Stimulated activated naive CD8-positive, alpha-beta T cell treated with anti-CD3 and anti-CD28 coated beads, Interleukin-15, amount 100 ng/mL, for 72 hours (primary cell): ENCODE data around the gene CADM4.
"Not testable (repeated sequence)": the region's sequence is repeated elsewhere in the genome, so short reads cannot be mapped to it uniquely, and the experiment has no call there.

Experiments used
- ATAC-seq: fragments of 150-1000 bp; cut with Tn5 transposase; 2 replicates; pipeline ENCODE4 v1.10.0; 2021; ENCODE audit warnings: mild to moderate bottlenecking, moderate library complexity
- DNase-seq, 2 donors: peaks; one replicate each; pipeline ENCODE4 v3.0.0; 2021 to 2022
- H3K27ac Mint-ChIP-seq, 2 donors: one replicate each; pipeline ENCODE4 v1.8.0; 2022; ENCODE audit warnings: mild to moderate bottlenecking in 2 of 2, mixed read lengths in 2 of 2, moderate library complexity in 2 of 2
- H3K27me3 Mint-ChIP-seq: one replicate; pipeline ENCODE4 v1.8.0; 2022; ENCODE audit warnings: mixed read lengths
- H3K4me1 Mint-ChIP-seq: one replicate; pipeline ENCODE4 v1.8.0; 2022; ENCODE audit warnings: mild to moderate bottlenecking, mixed read lengths
- H3K4me3 Mint-ChIP-seq, 2 donors: one replicate each; pipeline ENCODE4 v1.8.0; 2022; ENCODE audit warnings: mild to moderate bottlenecking in 2 of 2, mixed read lengths in 2 of 2, moderate library complexity in 1 of 2
- H3K9me3 Mint-ChIP-seq, 2 donors: one replicate each; pipeline ENCODE4 v1.8.0; 2022; ENCODE audit warnings: mixed read lengths in 2 of 2

The CADM4 gene

GRCh38 chr19:43648633-43649032 lies 9.0 kb upstream of the CADM4 start:
- no peaks in the 10 kb centered on the region for H3K27me3 Mint-ChIP-seq
- peaks cover 6% of the 10 kb centered on the region for H3K4me1 Mint-ChIP-seq
- H3K27ac Mint-ChIP-seq, result no peak overlapping the region
- no peak for DNase-seq
- H3K4me3 Mint-ChIP-seq, result no peak overlapping the region
- H3K9me3 Mint-ChIP-seq, result no peaks in the 10 kb centered on the region
- no peak for ATAC-seq

- Mint-ChIP-seq H3K27ac (no peak overlapping the region), H3K9me3 (no peaks in the 10 kb centered on the region), H3K27me3 (peaks cover 25% of the 10 kb centered on the region), H3K4me3 (no peak overlapping the region), H3K4me1 (peaks cover 11% of the 10 kb centered on the region)
- ATAC-seq (no peak), DNase-seq (no peak)
Measured at GRCh38 chr19:43644181-43644580, 4.5 kb upstream of the CADM4 start.

GRCh38 chr19:43643326-43643725 lies 3.7 kb upstream of the CADM4 start:
- Mint-ChIP-seq H3K27me3 (peaks cover 34% of the 10 kb centered on the region), H3K4me3 (no peak overlapping the region)
- ATAC-seq, result no peak

GRCh38 chr19:43642531-43642930 lies 2.9 kb upstream of the CADM4 start:
- no peak for ATAC-seq
- H3K27me3 Mint-ChIP-seq, result peaks cover 41% of the 10 kb centered on the region
- no peak overlapping the region for H3K27ac Mint-ChIP-seq
- H3K4me3 Mint-ChIP-seq, result no peak overlapping the region
- no peaks in the 10 kb centered on the region for H3K9me3 Mint-ChIP-seq
- peaks cover 20% of the 10 kb centered on the region for H3K4me1 Mint-ChIP-seq
- DNase-seq, result no peak

More at GRCh38 chr19:43643326-43643725, 3.7 kb upstream of the CADM4 start:
- H3K4me1 Mint-ChIP-seq, result peaks cover 20% of the 10 kb centered on the region
- H3K27ac Mint-ChIP-seq, result no peak overlapping the region
- no peaks in the 10 kb centered on the region for H3K9me3 Mint-ChIP-seq
- DNase-seq, result no peak

DNA sequence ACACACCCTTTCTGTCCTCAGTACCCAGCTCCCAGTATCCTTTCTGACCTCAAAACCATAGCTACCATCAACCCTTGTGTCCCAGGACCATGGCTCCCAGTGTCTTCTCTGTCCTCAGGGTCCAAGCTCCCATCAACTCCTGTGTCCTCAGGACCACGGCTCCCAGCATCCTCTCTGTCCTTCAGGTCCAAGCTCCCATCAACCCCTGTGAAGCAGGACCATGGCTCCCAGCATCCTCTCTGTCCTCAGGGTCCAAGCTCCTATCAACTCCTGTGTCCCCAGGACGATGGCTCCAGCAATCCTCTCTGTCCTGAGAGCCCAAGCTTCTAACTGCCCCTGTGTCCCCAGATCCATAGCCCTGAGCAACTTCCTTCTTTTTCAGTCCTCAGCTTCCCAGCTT lies 1.7 kb upstream of the CADM4 start:
- Mint-ChIP-seq H3K9me3 (no peaks in the 10 kb centered on the region), H3K4me3 (peak overlapping the region; percentile 47 to 52), H3K4me1 (peaks cover 20% of the 10 kb centered on the region), H3K27me3 (peaks cover 53% of the 10 kb centered on the region), H3K27ac (peak overlapping the region in 1 of 2 donors; percentile 31)
- no peak for ATAC-seq
- DNase-seq, result no peak

GRCh38 chr19:43640424-43640757 lies 741 bp upstream of the CADM4 start:
- Mint-ChIP-seq H3K27ac (no peak overlapping the region), H3K9me3 (no peaks in the 10 kb centered on the region), H3K27me3 (peaks cover 63% of the 10 kb centered on the region), H3K4me3 (peak overlapping the region; percentile 77), H3K4me1 (peaks cover 20% of the 10 kb centered on the region)
- DNase-seq (no peak), ATAC-seq (no peak)

GRCh38 chr19:43638995-43639518 lies 593 bp downstream of the CADM4 start:
- Mint-ChIP-seq H3K4me1 (peaks cover 28% of the 10 kb centered on the region), H3K27ac (peak overlapping the region in 1 of 2 donors; percentile 22), H3K27me3 (peaks cover 71% of the 10 kb centered on the region), H3K4me3 (peak overlapping the region; percentile 71 to 78), H3K9me3 (no peaks in the 10 kb centered on the region)
- DNase-seq, result no peak
- ATAC-seq, result peak; percentile 21

DNA sequence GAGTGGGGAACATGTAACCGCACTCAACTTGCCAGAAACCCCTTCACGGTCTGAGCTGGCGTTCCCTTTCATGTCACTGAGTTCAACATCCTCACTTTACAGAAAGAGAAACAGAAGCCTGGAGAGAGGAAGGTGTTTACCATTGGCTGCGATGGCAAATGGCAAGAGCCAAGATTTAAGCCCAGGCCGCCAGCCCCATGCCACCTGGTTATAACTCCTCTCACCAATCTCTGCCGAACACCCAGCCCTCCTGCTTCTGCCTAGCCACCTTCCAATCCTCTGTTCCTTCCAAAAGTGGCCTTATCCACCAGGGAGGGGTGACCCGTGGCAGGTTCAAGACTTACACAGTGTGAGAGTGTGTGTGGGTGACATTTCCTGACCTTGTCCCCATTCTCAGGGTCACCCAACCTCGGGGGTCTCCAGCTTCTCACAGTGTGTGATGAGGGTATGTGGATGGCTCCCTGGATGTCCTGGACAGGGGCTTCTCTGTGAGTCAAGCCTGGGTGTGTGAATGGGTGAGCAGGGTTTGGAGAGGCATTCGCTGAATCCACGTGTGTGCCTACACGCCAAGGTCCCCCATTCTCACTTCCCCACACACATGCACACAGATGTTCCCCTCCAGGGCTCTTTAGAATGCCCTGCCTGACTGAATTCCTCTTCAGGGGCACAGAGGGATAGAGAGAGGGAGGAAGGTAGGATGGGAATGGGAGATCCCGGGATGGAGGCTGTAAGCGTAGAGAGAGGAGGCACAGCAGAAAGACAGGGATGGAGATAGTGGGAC lies 1.2 kb downstream of the CADM4 start:
- peaks cover 28% of the 10 kb centered on the region for H3K4me1 Mint-ChIP-seq
- ATAC-seq, result no peak

DNA sequence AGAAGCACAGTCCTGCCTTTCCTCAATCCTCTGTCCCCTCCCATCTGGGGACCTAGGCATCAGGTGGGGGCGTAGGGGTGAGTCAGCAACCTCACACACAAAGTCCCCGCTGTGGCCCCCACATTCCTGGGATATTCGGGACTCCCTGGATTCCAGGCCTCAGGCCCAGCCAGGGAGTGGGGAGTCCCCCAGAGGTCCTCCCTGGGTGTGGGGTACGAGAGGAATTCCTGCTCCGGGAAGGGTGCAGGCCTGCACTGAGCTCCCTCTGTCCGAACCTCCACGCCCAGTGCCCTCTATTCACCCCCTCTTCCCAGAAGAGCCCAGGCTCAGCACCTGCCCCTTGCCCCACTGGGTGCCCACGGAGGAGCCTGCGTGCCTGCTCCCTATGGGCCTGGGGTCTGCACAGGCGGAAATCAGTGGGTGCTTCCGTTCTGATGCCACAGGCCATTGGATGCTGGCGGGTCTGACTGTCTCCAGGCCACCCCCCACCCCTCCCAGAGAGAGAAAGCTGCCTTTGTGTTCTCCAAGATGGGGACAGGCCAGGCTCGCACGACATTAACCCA lies 3.4 kb downstream of the CADM4 start:
- H3K4me3 Mint-ChIP-seq, result no peak overlapping the region
- no peak for DNase-seq
- no peak for ATAC-seq

More for the DNA sequence above, 1.2 kb downstream of the CADM4 start:
- H3K4me3 Mint-ChIP-seq, result peak overlapping the region; percentile 71 to 78
- H3K27me3 Mint-ChIP-seq, result peaks cover 71% of the 10 kb centered on the region
- H3K27ac Mint-ChIP-seq, result no peak overlapping the region
- no peaks in the 10 kb centered on the region for H3K9me3 Mint-ChIP-seq
- no peak for DNase-seq

GRCh38 chr19:43635561-43635940 lies 4.1 kb downstream of the CADM4 start:
- not testable (repeated sequence) for H3K9me3 Mint-ChIP-seq, H3K27ac Mint-ChIP-seq, DNase-seq, ATAC-seq
- H3K4me1 Mint-ChIP-seq, result peaks cover 25% of the 10 kb centered on the region
- peaks cover 58% of the 10 kb centered on the region for H3K27me3 Mint-ChIP-seq
- peak overlapping the region in 1 of 2 donors; percentile 27 for H3K4me3 Mint-ChIP-seq

More for the DNA sequence above, 3.4 kb downstream of the CADM4 start:
- H3K4me1 Mint-ChIP-seq, result peaks cover 28% of the 10 kb centered on the region
- H3K27ac Mint-ChIP-seq, result no peak overlapping the region
- H3K9me3 Mint-ChIP-seq, result no peaks in the 10 kb centered on the region
- H3K27me3 Mint-ChIP-seq, result peaks cover 64% of the 10 kb centered on the region

- H3K9me3 Mint-ChIP-seq, result no peaks in the 10 kb centered on the region
- no peak for ATAC-seq
- H3K27ac Mint-ChIP-seq, result peak overlapping the region in 1 of 2 donors; percentile 75
- H3K4me3 Mint-ChIP-seq, result peak overlapping the region in 1 of 2 donors; percentile 27
- peaks cover 20% of the 10 kb centered on the region for H3K4me1 Mint-ChIP-seq
- DNase-seq, result no peak
- H3K27me3 Mint-ChIP-seq, result peaks cover 52% of the 10 kb centered on the region
Measured at GRCh38 chr19:43634872-43635560, 4.6 kb downstream of the CADM4 start.

DNA sequence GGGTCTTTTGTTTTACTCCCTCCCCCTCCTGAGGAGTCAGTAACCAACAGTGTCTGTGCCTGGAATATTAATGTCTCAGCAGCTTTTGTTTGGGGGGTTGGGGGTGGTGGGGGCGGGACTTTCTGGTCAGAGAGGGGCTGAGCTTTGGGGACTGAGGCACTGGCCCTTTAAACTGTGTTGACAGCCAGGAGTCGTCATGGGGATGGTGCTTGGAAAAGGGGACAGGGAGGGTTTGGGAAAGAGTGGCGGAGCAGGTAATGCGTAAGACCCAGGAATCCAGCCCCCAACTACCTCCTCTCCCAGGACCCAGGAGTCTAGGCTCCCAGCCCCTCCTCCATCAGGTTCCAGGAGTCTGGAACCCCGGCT lies 5.2 kb downstream of the CADM4 start:
- Mint-ChIP-seq H3K9me3 (no peaks in the 10 kb centered on the region), H3K4me3 (no peak overlapping the region), H3K27ac (no peak overlapping the region), H3K4me1 (peaks cover 19% of the 10 kb centered on the region), H3K27me3 (peaks cover 49% of the 10 kb centered on the region)
- ATAC-seq (no peak), DNase-seq (no peak)

GRCh38 chr19:43634068-43634467 lies 5.6 kb downstream of the CADM4 start:
- DNase-seq, result no peak
- no peak for ATAC-seq
- no peaks in the 10 kb centered on the region for H3K9me3 Mint-ChIP-seq
- no peak overlapping the region for H3K4me3 Mint-ChIP-seq
- H3K4me1 Mint-ChIP-seq, result peaks cover 16% of the 10 kb centered on the region
- peaks cover 45% of the 10 kb centered on the region for H3K27me3 Mint-ChIP-seq
- H3K27ac Mint-ChIP-seq, result no peak overlapping the region

GRCh38 chr19:43633520-43633919 lies 6.1 kb downstream of the CADM4 start:
- Mint-ChIP-seq H3K4me1 (peaks cover 10% of the 10 kb centered on the region), H3K27ac (no peak overlapping the region), H3K27me3 (peaks cover 39% of the 10 kb centered on the region), H3K4me3 (no peak overlapping the region), H3K9me3 (no peaks in the 10 kb centered on the region)
- DNase-seq (no peak), ATAC-seq (no peak)

DNA sequence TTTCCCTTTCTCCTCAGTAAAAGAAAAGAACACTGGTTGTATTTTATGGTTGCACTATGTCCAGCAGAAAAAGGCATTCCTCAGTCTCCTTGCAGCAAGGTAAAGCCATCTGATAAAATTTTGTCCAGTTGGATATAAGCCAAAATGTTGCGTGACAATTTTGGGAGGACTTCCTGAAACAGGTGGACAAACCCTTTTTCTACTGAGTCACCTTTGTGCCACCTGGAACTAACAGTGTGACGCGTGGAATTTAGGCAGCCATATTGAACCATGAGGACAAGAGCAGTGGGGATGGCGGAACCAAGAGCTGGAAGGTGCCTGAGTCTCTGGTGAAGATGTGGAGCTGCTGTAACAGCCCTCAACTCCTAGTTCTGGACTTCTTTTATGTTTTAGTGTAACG lies 8.2 kb downstream of the CADM4 start:
- DNase-seq (no peak), ATAC-seq (no peak)
- H3K9me3 Mint-ChIP-seq, result no peaks in the 10 kb centered on the region
- peaks cover 14% of the 10 kb centered on the region for H3K4me1 Mint-ChIP-seq
- no peak overlapping the region for H3K27ac Mint-ChIP-seq
- H3K27me3 Mint-ChIP-seq, result peaks cover 36% of the 10 kb centered on the region
- H3K4me3 Mint-ChIP-seq, result no peak overlapping the region
